HL-60 (cell line): ENCODE results near the gene LRBA.

Experiments used
- DNase-seq, 2 experiments: peaks; one replicate each; pipeline ENCODE4 v3.0.0-alpha.2; 2010 to 2020; ENCODE audit warnings: low read depth in 1 of 2, low spot score in 1 of 2
- H3K27ac ChIP-seq: fragments of 250-450 bp; sonication (Bioruptor Pico); replicated peaks from 2 replicates; pipeline ENCODE4 v1.5.1; 2020; ENCODE audit warnings: mild to moderate bottlenecking, moderate library complexity
- H3K27me3 ChIP-seq: fragments of 250-450 bp; sonication (Bioruptor Pico); 2 replicates; pipeline ENCODE4 v1.5.1; 2021; ENCODE audit warnings: mild to moderate bottlenecking, moderate library complexity; ENCODE audit not compliant: insufficient read depth, poor library complexity, severe bottlenecking
- H3K4me3 ChIP-seq: replicated peaks from 2 replicates; pipeline ENCODE4 v1.5.1; 2011; ENCODE audit warnings: mild to moderate bottlenecking, control low read depth, low read length; ENCODE audit not compliant: insufficient read depth
- GABPA ChIP-seq: IDR thresholded peaks from 2 replicates; pipeline ENCODE4 v1.6.1; 2012; ENCODE audit warnings: low read depth
- POLR2AphosphoS5 ChIP-seq: IDR thresholded peaks from 2 replicates; pipeline ENCODE4 v1.6.1; 2012; ENCODE audit warnings: low read depth
- SPI1 ChIP-seq: IDR thresholded peaks from 2 replicates; pipeline ENCODE4 v1.6.1; 2012; ENCODE audit warnings: low read depth, mild to moderate bottlenecking, borderline replicate concordance
- TF ChIP-seq, protein P1 (sequence below): IDR thresholded peaks from 2 replicates; pipeline ENCODE4 v1.6.1; 2012; ENCODE audit warnings: low read depth; ENCODE audit not compliant: insufficient replicate concordance
- TF ChIP-seq, protein P2 (sequence below): IDR thresholded peaks from one replicate; pipeline ENCODE4 v1.5.1; 2011; ENCODE audit warnings: low read length, control low read depth, inconsistent platforms; ENCODE audit not compliant: insufficient read depth

LRBA gene

DNA sequence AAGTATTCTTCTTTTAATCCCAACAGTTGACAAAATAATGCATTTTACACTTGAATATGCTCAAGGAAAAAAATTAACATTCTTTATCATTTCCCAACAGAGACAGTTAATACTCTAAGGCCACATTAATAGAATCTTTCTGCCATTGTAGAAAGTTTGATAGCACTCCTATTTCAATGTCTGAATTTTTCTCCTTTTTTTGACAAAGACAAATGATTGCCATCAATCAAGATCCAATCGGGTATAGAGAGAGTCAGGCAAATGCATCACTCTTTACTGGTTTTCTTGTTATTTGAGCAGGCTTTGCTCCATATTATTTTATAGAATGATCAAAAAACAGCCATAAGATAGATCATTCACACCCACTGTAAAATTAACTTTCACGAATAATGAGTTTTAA, 387.0 kb downstream of the LRBA start:
- no peak for TF ChIP-seq GABPA
- no peak for TF ChIP-seq POLR2AphosphoS5
- TF ChIP-seq, protein P1, sequence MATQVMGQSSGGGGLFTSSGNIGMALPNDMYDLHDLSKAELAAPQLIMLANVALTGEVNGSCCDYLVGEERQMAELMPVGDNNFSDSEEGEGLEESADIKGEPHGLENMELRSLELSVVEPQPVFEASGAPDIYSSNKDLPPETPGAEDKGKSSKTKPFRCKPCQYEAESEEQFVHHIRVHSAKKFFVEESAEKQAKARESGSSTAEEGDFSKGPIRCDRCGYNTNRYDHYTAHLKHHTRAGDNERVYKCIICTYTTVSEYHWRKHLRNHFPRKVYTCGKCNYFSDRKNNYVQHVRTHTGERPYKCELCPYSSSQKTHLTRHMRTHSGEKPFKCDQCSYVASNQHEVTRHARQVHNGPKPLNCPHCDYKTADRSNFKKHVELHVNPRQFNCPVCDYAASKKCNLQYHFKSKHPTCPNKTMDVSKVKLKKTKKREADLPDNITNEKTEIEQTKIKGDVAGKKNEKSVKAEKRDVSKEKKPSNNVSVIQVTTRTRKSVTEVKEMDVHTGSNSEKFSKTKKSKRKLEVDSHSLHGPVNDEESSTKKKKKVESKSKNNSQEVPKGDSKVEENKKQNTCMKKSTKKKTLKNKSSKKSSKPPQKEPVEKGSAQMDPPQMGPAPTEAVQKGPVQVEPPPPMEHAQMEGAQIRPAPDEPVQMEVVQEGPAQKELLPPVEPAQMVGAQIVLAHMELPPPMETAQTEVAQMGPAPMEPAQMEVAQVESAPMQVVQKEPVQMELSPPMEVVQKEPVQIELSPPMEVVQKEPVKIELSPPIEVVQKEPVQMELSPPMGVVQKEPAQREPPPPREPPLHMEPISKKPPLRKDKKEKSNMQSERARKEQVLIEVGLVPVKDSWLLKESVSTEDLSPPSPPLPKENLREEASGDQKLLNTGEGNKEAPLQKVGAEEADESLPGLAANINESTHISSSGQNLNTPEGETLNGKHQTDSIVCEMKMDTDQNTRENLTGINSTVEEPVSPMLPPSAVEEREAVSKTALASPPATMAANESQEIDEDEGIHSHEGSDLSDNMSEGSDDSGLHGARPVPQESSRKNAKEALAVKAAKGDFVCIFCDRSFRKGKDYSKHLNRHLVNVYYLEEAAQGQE = no peak
- TF ChIP-seq, protein P2, sequence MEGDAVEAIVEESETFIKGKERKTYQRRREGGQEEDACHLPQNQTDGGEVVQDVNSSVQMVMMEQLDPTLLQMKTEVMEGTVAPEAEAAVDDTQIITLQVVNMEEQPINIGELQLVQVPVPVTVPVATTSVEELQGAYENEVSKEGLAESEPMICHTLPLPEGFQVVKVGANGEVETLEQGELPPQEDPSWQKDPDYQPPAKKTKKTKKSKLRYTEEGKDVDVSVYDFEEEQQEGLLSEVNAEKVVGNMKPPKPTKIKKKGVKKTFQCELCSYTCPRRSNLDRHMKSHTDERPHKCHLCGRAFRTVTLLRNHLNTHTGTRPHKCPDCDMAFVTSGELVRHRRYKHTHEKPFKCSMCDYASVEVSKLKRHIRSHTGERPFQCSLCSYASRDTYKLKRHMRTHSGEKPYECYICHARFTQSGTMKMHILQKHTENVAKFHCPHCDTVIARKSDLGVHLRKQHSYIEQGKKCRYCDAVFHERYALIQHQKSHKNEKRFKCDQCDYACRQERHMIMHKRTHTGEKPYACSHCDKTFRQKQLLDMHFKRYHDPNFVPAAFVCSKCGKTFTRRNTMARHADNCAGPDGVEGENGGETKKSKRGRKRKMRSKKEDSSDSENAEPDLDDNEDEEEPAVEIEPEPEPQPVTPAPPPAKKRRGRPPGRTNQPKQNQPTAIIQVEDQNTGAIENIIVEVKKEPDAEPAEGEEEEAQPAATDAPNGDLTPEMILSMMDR = no peak
- TF ChIP-seq SPI1 = no peak
- Histone ChIP-seq H3K4me3 (no peak overlapping the region), H3K27me3 (no peaks in the 10 kb centered on the region), H3K27ac (no peak overlapping the region)
- DNase-seq = no peak

DNA sequence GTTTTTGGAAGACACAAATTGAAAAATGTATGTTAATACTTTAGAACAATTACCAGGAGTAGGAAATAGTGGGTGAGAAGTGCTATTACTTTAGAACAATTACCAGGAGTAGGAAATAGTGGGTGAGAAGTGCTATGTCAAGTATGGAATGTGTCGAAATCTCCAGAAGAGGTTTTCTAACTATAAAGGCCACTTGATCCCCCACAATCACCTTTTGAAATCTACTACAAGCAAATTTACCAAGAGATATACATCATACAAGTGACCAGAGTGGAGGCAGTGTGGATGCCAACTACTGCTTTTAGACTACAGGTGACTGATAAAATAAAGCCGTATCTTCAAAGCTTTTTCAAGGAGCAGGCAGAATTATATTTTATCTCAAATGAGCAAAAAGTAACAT, 390.1 kb downstream of the LRBA start:
- Histone ChIP-seq H3K4me3 (no peak overlapping the region), H3K27ac (no peak overlapping the region), H3K27me3 (no peaks in the 10 kb centered on the region)
- TF ChIP-seq, protein P2 = no peak
- no peak for TF ChIP-seq GABPA
- TF ChIP-seq, protein P1 = no peak
- no peak for TF ChIP-seq SPI1
- no peak for TF ChIP-seq POLR2AphosphoS5
- DNase-seq = no peak

DNA sequence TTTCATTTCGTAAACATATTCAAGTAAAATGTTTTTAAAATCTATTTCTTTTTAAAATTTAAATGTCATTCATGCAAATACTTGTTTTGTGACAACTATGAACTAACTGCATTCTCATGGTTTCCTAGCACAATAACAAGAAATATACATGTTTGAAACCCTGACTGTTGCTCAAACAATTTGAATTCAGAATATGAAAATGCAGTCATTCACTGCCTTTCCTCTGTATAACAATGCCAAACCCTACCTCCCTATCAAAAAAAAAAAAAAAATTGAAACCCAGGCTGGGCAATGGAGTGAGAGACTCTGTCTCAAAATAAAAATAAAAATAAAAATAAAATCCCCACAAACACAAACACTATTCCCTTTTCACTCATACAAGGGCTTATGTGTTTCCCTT, 391.0 kb downstream of the LRBA start:
- no peaks in the 10 kb centered on the region for H3K27me3 ChIP-seq
- TF ChIP-seq, protein P2 = no peak
- TF ChIP-seq SPI1 (no peak), POLR2AphosphoS5 (no peak)
- DNase-seq = no peak

DNA sequence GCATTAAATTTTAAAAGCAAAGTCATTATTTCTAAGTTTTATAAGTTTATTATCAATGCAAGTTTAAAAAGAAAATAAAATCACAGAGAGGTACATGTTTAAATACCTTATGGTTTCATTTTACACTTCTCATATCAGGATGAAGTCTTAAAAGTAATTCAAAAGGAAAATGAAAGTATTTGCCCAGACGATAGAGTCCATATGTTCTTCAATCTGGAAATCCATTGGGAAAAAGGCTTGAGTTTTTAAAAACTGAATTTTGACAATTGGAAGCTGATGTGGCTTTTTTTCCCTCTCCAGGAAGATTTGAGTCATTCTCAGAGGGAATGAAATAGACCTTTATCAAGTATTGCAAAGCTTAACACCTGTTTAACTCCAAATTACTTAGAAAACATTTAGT, 396.0 kb downstream of the LRBA start:
- no peaks in the 10 kb centered on the region for H3K27me3 ChIP-seq
- no peak overlapping the region for H3K27ac ChIP-seq
- no peak for DNase-seq
- TF ChIP-seq, protein P1 = no peak
- TF ChIP-seq SPI1 = no peak
- TF ChIP-seq, protein P2 = no peak
- TF ChIP-seq POLR2AphosphoS5 = no peak
- no peak for TF ChIP-seq GABPA
- no peak overlapping the region for H3K4me3 ChIP-seq

More for the DNA sequence above, 391.0 kb downstream of the LRBA start:
- Histone ChIP-seq H3K27ac (no peak overlapping the region), H3K4me3 (no peak overlapping the region)
